Activated naive CD8-positive, alpha-beta T cell treated with anti-CD3 and anti-CD28 coated beads, Interleukin-2, amount 50 U/mL, for 16 hours (primary cell): ENCODE results near the gene HMOX2.

Experiments
- DNase-seq: peaks from one replicate; pipeline ENCODE4 v3.0.0-alpha.2; 2020; ENCODE audit warnings: low read depth, low spot score

The HMOX2 gene

GRCh38 chr16:4500272-4500671 is 24.1 kb downstream of the HMOX2 start:
- DNase-seq, result no peak

DNA sequence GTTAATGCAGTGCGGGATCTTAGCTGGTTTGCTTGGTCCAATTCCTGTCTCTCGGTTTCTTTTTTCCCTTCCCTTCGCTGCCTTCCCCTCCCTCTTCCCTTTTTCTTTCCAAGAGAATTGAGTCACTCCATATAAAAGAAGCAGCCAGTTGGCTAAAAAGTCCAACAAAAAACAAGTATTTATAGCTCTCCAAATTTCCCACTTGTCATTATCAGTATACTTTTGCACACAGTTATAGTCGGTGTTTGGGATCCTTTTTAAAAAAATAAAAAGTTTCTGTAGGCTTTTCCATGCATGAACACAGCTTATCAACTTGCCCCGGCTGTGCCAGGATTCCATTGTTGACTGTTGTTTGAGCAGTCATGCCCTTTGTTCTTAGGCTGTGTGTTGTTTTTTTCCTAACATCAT is 24.9 kb downstream of the HMOX2 start:
- DNase-seq, result no peak

DNA sequence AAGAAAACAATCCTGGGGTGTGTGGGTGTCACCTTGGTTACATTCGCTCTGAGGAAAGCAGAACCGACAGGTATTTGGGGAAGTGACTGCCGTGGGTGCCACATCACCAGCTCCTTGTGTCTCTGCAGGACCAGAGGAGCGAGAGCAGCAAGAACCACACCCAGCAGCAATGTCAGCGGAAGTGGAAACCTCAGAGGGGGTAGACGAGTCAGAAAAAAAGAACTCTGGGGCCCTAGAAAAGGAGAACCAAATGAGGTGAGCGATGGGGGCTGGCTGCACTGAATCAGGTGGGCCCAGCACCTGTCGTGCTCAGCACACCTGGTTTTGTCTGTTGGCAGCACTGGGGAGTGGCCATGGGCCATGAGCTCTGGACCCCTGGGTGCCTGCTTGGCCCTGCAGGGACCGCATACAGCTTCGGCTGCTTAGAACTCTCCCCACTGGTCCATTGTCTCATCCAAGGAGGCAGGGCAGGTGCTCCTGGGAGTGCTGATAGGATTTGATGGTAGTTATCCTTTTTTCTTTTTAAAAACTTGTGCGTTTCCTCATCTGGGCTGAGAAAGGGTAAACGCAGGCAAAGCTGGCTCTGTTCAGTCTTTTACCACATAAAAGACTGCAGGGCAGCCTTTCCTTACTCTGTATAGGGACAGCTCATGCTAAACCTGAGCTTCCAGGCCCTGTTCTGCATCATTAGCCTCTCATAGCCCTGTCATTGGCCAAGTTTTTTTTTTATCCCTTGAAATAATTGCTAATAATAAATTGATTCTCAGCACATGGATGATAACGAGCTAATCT is 29.4 kb downstream of the HMOX2 start:
- peak; percentile 11 for DNase-seq

- DNase-seq, result peak; percentile 12
Measured at GRCh38 chr16:4506450-4506849, 30.3 kb downstream of the HMOX2 start.

DNA sequence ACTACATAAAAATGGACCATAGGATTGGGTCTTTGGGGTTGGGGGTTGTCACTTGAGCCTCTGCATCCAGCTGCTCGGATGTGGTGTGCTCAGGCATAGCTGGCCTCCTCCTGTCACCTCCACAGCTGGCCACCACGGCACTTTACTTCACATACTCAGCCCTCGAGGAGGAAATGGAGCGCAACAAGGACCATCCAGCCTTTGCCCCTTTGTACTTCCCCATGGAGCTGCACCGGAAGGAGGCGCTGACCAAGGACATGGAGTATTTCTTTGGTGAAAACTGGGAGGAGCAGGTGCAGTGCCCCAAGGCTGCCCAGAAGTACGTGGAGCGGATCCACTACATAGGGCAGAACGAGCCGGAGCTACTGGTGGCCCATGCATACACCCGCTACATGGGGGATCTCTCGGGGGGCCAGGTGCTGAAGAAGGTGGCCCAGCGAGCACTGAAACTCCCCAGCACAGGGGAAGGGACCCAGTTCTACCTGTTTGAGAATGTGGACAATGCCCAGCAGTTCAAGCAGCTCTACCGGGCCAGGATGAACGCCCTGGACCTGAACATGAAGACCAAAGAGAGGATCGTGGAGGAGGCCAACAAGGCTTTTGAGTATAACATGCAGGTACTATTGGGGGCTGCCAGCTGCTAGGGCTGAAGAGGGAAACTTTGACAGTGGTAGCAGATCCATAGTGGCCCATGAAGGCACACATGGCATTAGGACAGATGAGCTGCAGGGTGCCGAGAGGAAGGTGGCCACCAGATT is 31.6 kb downstream of the HMOX2 start:
- no peak for DNase-seq

DNA sequence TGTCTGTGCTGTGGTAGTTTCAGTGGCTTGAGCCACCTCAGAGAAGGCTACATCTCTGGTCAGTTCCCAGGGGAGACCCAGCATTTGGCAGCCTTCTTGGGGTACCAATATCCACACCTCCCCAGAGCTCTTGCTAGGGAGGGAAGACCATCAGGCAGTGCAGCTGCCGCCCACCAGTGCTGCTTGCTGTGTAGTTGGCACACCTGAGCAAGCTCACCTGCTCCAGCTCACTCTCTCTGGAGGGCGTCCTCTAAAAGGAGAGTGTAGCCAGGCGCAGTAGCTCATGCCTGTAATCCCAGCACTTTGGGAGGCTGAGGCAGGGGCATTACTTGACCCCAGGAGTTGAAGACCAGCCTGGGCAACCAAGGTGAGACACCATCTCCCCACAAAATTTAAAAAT is 32.6 kb downstream of the HMOX2 start:
- no peak for DNase-seq

DNA sequence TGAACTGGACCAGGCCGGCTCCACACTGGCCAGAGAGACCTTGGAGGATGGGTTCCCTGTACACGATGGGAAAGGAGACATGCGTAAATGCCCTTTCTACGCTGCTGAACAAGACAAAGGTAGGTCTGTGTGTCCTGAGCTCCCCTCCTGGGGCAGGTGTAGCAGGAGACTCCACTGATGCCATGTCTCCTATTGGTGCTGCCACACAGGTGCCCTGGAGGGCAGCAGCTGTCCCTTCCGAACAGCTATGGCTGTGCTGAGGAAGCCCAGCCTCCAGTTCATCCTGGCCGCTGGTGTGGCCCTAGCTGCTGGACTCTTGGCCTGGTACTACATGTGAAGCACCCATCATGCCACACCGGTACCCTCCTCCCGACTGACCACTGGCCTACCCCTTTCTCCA is 33.2 kb downstream of the HMOX2 start:
- DNase-seq, result no peak

DNA sequence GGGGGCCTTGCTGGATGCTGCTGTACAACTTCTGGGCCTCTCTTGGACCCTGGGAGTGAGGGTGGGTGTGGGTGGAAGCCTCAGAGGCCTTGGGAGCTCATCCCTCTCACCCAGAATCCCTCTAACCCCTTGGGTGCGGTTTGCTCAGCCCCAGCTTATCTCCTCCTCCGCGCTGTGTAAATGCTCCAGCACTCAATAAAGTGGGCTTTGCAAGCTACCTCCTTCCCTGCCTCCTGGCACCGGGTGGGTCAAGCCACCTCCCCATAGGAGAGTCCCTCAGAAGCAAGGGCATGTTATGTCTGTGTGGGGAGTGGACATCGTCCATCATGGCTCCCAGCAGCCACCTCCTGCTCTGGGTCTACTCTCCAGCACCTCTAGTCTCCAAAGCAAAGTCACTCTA is 33.9 kb downstream of the HMOX2 start:
- no peak for DNase-seq

DNA sequence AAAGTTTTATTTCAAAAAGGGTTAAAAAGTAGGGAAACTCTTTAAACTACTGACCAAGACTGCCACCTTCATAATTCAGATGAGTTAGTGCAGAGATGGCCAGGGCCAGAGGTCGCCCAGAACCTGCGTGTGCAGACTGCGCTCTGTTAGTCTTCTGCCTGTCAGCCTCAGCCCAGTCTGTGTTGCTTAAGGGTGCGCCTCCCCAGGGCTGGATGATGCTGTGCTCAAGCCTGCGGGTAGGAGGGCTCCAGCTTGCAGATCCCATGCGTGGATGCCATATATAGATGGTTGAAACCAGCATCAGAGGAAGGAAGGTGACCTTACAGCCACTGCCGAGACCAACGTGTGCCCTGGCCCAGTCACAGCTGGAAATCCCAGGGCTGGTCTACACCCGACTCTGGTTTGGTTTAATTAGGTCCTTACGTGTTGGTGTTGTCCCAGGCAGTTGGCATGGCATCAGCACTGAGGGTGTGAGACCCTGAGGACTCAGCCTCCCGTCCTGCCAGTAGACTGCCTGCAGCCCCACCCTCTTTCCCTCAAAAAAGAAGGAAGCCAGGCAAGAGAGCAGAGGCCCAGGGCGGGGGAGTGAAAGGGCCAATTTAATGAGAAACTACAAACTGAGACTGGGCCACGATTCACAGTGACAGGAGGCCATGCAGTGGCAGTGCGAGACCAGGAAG is 34.7 kb downstream of the HMOX2 start:
- no peak for DNase-seq

- no peak for DNase-seq
Measured at GRCh38 chr16:4511441-4512082, 35.4 kb downstream of the HMOX2 start.

DNA sequence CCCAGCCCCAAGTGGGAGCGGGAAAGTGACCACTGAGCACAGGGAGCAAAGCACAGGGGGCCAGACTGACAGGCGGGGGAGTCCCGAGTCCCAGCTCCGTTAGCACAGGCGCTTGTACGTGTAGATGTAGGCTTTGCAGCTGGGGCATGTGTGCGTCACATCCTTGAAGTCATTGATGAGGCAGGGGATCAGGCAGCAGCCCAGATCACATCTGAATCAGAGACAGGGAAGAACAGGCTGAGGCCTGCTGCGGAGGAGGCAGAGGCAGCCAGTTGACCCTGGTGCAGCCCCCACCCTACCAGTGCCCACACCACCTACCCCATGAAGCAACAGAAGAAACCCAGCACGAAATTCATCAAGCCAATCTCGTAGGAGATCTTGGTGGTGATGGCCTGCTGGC is 36.3 kb downstream of the HMOX2 start:
- no peak for DNase-seq

DNA sequence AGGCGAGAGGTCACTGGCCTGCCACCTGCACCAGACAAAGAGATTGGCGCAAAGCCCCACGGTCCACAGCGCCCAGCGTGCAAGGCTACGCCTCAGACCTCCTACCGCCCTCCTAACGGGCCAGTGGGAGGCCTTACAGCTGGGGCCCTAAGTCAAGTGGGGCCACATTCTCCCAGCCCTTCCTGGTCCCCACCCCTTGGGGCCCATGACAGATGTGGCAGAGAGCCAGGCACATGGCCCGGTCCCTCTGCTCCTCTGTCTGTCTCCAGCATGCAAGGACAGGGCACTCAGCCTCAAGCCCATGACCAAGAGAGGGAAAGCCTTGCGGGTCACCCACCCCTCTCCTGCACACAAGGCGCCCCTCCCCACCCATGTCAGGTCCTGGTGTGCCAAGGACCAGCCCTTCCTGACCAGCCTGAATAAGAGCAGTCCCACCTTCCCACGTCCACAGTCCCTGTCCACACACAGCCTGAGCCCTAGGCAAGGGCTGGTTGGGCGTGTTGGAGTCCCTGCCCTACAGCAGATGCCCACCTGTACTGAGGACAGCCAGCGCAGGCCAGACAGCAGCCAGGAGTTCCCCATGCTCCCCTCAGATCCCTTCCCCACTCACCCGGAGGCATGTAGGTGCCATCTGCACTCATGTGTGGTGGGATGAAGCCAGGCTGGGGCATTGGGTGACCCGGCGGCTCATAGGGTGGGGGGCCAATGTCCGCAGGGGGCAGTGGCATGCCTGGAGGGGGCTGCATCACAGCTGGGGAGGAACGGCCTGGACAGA is 37.1 kb downstream of the HMOX2 start:
- no peak for DNase-seq

DNA sequence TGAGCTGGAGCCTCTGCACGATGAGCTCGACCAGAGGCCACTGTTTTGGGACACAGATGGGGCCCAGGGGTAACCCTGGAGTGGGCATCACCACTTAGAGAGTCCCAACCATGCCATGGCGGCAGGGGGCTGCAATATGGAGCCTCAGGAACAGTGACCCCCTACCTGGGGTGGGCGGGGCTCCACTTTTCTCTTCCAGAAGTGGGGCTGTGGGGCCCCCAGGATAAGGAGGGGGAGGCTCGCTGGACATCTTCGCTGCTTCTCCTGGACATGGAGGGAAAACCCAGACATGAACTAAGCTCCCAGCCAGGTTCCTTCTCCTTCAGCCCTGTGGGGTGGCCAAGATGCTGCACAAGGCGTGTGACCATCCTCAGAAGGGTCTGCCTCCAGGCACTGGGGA is 37.7 kb downstream of the HMOX2 start:
- no peak for DNase-seq

GRCh38 chr16:4514606-4515005 is 38.4 kb downstream of the HMOX2 start:
- DNase-seq, result no peak

GRCh38 chr16:4515611-4516233 is 39.5 kb downstream of the HMOX2 start:
- no peak for DNase-seq

DNA sequence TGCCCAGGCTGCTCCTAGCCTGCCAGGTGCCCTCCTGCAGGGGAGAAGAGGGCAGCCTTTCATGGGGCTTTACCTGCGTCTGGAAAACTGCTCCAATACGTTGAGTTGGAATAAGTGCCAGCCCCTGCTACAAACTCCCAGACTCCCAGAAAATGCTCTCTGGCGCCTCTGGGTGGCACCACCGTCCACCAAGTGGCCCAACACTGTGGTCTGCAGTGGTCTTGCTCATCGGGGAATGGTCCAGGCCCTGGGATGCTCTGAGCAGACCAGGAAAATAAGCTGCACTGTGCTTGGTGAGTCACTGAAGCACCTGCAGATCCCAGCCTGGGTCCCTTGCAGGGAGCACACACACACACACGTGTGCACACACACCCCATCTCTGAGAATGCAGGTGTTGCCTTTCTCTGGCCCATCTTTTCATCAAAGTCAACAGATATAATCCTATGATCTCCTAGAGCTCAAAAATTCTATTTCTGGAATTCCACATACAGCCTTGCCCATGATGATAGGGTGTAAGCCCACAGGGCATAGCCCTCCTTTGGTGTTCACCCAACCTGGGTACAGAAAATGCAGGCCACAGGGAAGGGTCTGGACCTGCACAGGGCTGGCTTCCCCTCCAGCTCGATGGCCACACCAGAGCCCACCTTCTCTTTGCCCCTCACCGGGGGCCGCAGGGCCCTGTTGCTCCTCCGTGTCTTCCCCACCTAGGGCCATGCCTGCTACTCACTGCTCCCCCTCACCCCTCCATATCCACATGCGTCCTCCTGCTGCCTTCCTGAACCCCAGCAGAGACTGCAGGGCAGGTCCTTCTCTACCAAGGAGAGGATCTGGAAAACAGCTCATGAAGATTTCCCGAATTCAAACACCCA is 41.8 kb downstream of the HMOX2 start:
- no peak for DNase-seq

- DNase-seq, result no peak
Measured at GRCh38 chr16:4519274-4520058, 43.3 kb downstream of the HMOX2 start.

DNA sequence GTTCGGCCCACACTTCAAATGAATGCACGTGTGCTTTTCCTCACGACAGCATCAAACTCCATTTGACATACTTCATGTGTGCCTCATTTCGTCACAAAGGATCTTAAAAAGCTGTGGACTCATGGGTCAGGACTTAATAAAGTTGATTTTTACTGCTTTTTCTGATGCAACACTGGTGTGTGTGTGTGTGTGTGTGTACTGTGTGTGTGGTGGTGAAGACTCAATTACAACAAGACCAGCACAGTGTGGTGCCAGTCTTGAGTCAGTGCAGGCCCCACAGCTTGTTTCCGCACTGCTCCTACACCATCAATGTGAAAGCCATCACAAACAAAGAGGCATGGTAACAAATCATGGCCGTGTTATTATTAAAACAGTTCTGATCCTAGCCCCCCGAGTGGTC is 44.7 kb downstream of the HMOX2 start:
- DNase-seq, result no peak

DNA sequence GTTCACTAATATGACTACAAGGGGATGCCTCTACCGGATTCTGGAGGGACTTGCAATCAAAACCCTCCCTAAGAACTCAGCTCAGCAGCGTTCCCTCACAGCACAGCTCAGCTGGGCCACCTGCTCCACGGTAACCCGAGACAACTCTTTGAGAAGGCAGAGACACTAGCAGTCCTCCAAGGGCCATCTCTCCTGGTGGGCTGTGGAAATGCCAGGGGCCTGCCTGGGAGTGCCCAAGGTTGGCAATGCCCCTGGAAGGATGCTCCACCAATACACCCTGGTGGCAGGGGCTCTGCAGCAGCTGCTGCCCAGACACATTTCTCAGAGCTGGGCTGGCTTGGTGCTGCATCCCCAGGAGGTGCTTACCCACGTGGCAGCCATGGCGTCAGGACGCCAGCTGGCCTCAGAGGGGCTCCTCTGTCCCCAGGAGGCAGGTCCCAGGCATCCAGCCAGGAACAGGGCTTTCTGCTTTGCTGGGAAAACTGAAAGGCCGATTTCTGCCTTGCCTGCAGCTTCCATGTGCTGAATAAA is 45.9 kb downstream of the HMOX2 start:
- DNase-seq, result no peak
